ENCODE results near the gene TCERG1L. TPM values are rescaled to one million over a fixed set of nuclear protein-coding genes. Genes with fewer than 3 reads are reported as not detected.

Gene TCERG1L
- total and polyA plus RNA-seq, 9 of the 15 experiments (the other 6 are each of a cell fraction or from before 2014, with no cell fraction given): not detected

- 0% methylated on average over 7 of the region's 8 CpGs for WGBS (ENCODE audit: insufficient coverage, low coverage, missing lambda C conversion rate)
- H3K4me1 ChIP-seq (replicated peaks in 1 of 2; ENCODE audit: control insufficient read depth in 2 of 2, insufficient read depth in 2 of 2, low read length in 2 of 2): no peaks in the 10 kb centered on the region
- no peaks in the 10 kb centered on the region for H3K79me2 ChIP-seq (ENCODE audit: control insufficient read depth, insufficient read depth, low read length)
- CTCF ChIA-PET (ENCODE audit: low intra/inter-chr PET ratio): no interaction called here
- no peaks in the 10 kb centered on the region for H3K9me1 ChIP-seq (ENCODE audit: control insufficient read depth, insufficient read depth, low read length)
- no TSS peak for BruUV-seq (replicated peaks)
- in situ Hi-C loops (cut with MboI) (no loop called here), intact Hi-C loops (cut with micrococcal nuclease) (no loop called here)
- no peaks in the 10 kb centered on the region for H3K9me3 ChIP-seq (replicated peaks; ENCODE audit: control insufficient read depth, insufficient read depth, low read depth, low read length)
- H3K4me2 ChIP-seq (ENCODE audit: insufficient read depth, low read length): no peak overlapping the region
- no peak overlapping the region for H2AFZ ChIP-seq (ENCODE audit: low read depth, low read length)
- POLR2A ChIA-PET: no interaction called here
- H3K36me3 ChIP-seq (ENCODE audit: control insufficient read depth, insufficient read depth, low read length): no peaks in the 10 kb centered on the region
- no peak overlapping the region for H3K4me3 ChIP-seq
- DNase-seq (ENCODE audit: extremely low read depth in 1 of 4, low spot score in 3 of 4) (no peak), ATAC-seq (no peak), FAIRE-seq (no peak)
- H3K27me3 ChIP-seq (ENCODE audit: control insufficient read depth in 2 of 2, insufficient read depth in 2 of 2, low read length in 2 of 2): peaks cover 0 to 5% of the 10 kb centered on the region in 2 experiments; a peak in 2 of 5 replicates
- no peak overlapping the region for H3K9ac ChIP-seq (ENCODE audit: insufficient read depth in 1 of 2, low read depth in 2 of 2, low read length in 2 of 2)
- no peak for TF ChIP-seq ZNF766 (CRISPR knock-in tag; conservative IDR thresholded peaks at IDR 0.05)
- TF ChIP-seq ZBTB40 (IDR thresholded peaks at IDR 0.05): no peak
- TF ChIP-seq ZBTB40 (CRISPR knock-in tag; IDR thresholded peaks at IDR 0.05): no peak
- H4K20me1 ChIP-seq (replicated peaks; ENCODE audit: control insufficient read depth, insufficient read depth, low read length): no peaks in the 10 kb centered on the region
- H3K27ac ChIP-seq (ENCODE audit: extremely low read depth, low read depth, low read length): no peak overlapping the region
Observed at GRCh38 chr10:131318814-131319213, 7.3 kb upstream of the TCERG1L start.
